Measurements from ENCODE around the gene ST8SIA6.

DNA sequence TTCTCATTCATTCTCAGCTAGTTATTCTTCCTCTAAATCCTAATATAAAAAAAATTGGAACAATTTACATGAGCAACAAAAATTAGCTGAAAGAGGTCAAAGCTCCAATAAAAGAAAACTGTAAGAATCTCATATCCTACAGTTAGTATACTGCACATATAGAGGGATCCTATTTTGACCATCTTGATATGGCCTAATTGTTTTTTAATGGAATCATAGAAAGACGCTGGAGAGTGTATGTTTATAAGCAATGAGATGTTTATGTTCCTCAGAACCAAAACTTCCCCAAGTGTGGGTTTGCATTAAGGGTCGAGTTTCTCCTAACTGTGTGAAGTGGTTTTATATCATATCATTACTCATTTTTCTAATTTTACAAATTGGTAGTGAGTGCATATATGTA, 123.9 kb downstream of the ST8SIA6 start:
- TF ChIP-seq, protein P1, sequence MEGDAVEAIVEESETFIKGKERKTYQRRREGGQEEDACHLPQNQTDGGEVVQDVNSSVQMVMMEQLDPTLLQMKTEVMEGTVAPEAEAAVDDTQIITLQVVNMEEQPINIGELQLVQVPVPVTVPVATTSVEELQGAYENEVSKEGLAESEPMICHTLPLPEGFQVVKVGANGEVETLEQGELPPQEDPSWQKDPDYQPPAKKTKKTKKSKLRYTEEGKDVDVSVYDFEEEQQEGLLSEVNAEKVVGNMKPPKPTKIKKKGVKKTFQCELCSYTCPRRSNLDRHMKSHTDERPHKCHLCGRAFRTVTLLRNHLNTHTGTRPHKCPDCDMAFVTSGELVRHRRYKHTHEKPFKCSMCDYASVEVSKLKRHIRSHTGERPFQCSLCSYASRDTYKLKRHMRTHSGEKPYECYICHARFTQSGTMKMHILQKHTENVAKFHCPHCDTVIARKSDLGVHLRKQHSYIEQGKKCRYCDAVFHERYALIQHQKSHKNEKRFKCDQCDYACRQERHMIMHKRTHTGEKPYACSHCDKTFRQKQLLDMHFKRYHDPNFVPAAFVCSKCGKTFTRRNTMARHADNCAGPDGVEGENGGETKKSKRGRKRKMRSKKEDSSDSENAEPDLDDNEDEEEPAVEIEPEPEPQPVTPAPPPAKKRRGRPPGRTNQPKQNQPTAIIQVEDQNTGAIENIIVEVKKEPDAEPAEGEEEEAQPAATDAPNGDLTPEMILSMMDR (IDR thresholded peaks at IDR 0.05): no peak
- TF ChIP-seq EZH2 (IDR thresholded peaks at IDR 0.05): no peak
